GM12872 (cell line): ENCODE measurements around the gene ERCC6L.

Source experiments
- TF ChIP-seq, protein P1 (sequence below): IDR thresholded peaks from 3 replicates; pipeline ENCODE4 v1.5.1; 2011; ENCODE audit warnings: low read depth, mild to moderate bottlenecking, low read length, moderate library complexity; ENCODE audit not compliant: insufficient read depth

ERCC6L gene

DNA sequence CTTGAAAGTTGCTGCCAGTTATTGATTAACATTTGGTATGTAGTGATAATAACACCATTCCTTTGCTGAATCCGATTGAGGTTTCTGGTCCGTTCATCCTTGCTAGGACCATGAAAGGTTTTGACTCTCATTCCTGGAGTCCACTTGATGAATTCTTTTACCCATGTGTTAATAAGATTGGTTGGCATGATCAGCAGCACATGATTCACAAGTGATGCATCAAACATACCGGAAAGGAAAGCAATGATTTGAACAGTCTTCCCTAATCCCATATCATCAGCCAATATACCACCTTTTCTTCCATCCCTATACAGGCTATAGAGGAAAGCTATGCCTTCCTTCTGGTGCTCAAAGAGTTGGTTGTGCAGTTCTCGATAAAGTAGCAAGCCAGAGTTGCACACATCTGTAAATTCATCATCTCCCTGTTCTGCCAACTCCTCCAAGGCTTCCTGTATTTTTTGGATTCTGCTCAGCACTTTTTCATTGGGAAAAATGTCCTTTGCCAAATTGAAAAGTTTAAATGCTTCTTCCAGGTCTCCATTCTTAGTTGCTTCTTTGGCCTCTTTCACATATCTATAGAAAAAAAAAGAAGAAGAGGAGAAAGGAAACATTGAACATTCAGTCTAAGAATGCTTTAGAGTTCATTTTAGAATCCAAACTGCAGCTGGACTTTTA is 30.6 kb downstream of the ERCC6L start:
- TF ChIP-seq, protein P1, sequence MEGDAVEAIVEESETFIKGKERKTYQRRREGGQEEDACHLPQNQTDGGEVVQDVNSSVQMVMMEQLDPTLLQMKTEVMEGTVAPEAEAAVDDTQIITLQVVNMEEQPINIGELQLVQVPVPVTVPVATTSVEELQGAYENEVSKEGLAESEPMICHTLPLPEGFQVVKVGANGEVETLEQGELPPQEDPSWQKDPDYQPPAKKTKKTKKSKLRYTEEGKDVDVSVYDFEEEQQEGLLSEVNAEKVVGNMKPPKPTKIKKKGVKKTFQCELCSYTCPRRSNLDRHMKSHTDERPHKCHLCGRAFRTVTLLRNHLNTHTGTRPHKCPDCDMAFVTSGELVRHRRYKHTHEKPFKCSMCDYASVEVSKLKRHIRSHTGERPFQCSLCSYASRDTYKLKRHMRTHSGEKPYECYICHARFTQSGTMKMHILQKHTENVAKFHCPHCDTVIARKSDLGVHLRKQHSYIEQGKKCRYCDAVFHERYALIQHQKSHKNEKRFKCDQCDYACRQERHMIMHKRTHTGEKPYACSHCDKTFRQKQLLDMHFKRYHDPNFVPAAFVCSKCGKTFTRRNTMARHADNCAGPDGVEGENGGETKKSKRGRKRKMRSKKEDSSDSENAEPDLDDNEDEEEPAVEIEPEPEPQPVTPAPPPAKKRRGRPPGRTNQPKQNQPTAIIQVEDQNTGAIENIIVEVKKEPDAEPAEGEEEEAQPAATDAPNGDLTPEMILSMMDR: no peak

DNA sequence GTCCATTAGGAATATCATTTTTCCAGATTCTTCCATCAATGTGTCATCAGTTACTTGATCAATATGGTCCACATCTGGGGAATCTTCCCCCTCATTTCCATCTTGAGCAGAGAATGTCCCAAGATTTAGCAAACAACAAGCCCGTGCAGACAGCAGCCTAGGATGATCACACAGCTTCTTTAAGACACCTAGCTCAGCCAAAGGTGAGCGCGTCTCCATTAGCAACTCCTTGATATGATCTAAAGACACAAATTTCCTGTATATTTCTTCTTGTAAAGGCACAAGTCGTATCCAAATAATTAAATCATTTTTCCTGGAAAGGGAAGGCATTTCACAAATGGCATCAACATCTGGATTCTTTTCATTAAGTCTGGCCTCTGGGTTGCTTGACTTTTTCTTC is 31.5 kb downstream of the ERCC6L start:
- TF ChIP-seq, protein P1: no peak

DNA sequence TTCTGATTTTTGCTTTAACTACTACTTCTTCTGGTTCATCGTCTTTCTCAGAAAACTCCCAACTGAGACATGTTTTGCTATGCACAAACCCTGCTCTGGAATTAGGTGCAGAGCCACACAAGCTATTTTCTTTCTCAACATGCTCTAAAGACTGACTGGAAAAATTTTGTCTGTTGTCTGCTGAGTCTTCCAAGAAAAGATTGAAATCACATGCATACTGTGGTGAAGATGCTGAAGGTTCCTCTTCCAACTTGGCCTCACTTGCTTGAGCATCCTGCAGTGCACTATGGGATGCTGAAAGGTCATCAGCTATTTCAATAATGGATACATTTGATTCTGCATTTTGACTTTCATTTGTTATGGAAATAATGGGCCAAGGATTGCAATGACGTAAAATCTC is 33.1 kb downstream of the ERCC6L start:
- TF ChIP-seq, protein P1: no peak

DNA sequence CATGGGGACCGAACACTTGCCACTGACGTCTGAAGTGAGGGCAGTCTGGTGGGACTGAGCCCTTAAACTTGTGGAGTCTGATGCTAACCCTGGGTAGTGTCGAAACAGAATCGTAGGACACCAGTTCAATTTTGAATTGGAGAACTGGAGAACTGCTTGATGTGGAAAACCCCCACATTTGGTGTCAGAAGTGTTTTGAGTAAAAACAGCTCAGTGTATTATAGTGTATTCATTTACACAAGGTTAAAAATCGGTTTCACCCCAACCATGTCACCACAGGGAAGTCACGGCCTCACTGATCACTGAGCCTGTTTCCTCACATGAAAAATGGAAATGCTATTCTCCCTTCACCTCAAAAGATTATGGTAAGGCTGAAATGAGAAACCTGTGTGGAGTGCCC is 35.4 kb downstream of the ERCC6L start:
- TF ChIP-seq, protein P1: no peak

DNA sequence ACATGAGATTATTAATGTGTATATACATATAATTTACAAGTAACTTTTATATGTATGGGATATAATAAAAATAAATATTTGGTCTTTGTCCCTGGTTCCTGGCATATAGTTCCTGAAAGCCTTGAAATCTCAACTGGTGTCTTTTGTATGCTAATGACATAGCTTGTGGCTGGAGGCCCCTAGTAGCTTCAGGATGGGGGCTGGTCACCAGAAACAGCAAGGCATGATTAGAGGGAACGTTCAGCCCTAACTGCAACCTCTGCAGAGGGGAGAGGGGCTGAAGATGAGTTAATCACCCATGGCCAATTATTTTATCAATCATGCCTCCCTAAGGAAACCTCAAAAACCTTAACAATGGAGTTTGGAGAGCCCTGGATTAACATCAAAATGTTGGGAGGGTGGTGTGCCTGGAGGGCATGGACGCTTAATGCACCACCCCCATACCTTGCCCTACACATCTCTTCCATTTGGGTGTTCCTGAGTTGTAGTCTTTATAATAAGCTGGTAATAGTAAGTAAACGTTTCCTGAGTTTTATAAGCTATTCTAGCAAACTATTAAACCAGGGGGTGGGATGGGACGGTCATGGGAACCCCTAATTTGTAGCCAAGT is 35.9 kb downstream of the ERCC6L start:
- TF ChIP-seq, protein P1: no peak

DNA sequence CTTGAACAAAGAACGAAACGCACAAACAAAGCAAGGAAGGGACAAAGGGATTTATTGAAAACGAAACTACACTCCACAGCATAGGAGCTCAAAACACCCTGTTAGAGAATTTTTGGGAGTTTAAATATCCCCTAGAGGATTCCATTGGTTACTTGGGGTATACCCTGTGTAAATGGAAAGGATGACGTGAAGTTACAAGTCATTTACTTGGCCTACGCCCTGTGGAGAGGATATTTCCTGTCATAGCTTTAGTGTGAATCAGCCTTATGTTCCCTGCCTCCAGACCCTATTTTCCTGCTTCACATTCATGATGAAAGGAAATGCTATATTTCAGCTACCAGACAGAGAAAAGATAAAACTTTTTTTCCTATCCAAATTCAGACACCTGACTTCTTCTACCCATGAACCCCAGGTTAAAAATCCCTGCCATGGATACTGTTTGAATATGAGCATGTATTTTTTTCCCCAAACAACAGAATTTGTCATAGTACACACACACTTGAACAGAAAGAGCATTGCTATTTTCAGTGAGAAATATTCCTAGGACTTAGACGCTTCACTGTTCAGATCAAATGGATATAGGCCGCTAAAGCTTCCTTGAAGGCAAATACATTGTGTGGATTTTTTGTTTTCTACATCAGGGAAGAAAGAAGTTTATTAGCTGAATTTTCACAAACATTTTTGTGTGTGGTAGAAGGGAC is 36.8 kb downstream of the ERCC6L start:
- TF ChIP-seq, protein P1: no peak

DNA sequence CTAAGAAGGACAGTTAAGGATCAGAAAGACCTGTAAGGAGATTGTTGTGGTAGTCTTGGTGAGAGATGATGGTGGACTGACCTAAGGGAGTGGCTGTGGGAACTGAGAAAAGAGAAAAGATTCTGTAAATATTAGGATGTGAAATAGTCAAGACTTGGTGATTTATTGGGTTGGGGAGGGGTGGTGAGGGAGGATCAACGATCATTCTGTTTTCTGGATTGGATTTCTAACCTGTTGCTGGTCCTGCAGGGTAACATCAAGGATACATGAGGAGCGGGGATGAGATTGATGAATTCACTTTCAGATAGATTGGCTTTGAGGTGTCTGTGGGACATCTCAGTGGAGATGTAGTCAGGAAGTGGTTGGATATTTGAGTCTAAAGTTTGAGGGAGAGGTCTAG is 55.9 kb downstream of the ERCC6L start:
- TF ChIP-seq, protein P1: no peak
